ENCODE results near the gene ELMO2.

Gene ELMO2

GRCh38 chr20:46333161-46333991, 73.0 kb downstream of the ELMO2 start:
- no peak for DNase-seq (ENCODE audit: low read depth)

- DNase-seq (ENCODE audit: low read depth): no peak
These were observed 73.8 kb downstream of the ELMO2 start for GRCh38 chr20:46332373-46333160.

DNA sequence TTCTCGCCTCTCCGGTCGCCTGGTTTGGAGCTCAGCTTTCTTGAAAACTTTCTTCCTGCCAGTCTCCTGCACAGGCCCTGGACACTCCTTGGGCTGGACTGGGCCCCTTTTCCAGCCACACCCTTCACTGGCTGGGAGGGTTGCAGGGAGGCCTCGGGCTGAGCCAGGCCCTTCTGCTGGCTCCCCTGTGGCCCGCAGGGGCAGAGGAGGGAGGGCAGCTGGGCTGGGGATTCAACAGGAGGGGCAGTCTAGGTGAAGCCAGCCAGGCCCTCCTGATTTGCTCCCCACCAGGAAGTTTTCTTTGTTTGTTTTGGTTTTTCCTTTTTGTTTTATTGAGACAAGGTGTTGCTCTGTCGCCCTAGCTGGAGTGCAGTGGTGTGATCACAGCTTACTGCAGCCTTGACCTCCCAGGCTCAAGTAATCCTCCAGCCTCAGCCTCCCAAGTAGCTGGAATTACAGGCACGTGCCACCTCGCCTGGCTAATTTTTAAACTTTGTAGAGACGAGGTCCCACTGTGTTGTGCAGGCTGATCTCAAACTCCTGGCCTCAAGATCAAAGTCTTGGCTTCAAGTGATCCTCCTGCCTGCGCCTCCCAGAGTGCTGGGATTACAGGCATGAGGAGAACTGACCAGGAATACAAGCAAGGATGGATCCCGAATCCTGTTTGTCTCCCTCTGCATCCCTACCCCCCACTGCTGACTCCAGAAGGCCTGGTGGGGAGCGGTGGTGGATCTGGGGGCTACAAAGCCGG, 74.6 kb downstream of the ELMO2 start:
- DNase-seq (ENCODE audit: low read depth): no peak

GRCh38 chr20:46330831-46331371, 75.5 kb downstream of the ELMO2 start:
- DNase-seq (ENCODE audit: low read depth): no peak

DNA sequence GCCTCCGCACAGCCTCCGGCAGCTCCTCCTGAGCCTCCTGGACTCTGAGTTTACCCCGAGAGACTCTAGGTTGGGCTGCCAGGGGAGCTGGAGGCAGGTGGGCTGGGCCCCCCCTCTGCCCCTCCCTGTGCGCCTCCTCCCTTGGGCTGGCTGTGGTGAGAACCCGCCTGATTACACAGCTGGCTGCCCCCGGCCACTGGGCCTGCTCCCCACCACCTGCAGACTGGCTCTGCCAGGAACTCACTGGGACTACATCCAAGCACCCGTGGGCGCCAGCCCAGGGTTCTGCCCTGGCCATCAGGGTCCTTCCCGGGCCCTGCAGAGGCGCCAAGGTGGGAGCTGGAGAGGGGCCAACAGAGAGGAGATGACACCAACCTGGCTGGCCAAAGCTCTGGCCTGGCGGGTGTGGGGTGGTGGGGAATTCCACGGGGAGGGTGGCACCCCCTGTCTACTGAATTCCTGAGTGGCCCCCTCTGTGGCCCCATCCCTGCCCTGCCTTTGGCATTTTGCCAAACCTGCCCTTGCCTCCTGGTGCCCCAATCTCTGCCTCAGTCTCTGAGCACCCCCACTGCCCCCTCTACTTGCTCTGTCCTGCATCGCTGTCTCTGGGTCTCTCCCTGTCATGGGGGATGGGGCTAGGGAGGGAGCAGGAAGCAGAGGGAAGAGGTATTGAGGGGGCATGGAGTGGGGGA, 76.2 kb downstream of the ELMO2 start:
- no peak for DNase-seq (ENCODE audit: low read depth)

DNA sequence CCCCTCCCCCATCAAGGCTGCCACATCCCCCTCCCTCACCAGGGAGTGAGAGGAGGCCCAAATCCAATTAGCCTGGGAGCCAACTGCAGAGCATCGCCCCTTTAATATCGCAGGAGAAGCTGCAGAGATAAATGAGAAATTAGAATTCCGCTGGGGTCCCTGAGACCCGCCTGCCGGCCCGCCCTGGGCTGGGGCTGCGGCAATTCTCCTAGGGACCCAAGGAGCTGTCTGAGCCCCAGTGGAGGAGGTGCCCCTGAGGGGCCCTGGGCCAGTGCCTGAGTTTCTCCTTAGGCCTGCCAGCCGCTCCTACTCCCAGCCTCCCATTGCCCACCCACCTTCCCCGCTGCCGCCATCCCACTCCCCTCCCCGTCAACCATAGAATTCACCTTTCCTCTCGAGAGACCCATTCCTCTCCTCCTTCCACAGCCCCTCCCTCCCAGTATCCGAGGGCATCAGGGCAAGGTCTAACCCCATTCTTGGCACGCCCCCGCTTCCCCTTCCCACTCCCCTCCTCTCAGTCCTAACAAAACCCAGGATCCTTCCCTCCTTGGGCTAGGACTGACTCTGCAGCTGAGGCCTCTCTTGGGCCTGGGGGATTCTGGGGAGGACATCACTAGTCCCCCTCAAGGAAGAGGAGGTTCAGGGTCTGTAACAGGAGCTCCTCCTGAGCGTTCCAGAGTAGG, 78.1 kb downstream of the ELMO2 start:
- DNase-seq (ENCODE audit: low read depth): no peak

- DNase-seq (ENCODE audit: low read depth): no peak
These were observed 78.9 kb downstream of the ELMO2 start for GRCh38 chr20:46327557-46327956.

- no peak for DNase-seq (ENCODE audit: low read depth)
These were observed 80.6 kb downstream of the ELMO2 start for GRCh38 chr20:46325789-46326188.

DNA sequence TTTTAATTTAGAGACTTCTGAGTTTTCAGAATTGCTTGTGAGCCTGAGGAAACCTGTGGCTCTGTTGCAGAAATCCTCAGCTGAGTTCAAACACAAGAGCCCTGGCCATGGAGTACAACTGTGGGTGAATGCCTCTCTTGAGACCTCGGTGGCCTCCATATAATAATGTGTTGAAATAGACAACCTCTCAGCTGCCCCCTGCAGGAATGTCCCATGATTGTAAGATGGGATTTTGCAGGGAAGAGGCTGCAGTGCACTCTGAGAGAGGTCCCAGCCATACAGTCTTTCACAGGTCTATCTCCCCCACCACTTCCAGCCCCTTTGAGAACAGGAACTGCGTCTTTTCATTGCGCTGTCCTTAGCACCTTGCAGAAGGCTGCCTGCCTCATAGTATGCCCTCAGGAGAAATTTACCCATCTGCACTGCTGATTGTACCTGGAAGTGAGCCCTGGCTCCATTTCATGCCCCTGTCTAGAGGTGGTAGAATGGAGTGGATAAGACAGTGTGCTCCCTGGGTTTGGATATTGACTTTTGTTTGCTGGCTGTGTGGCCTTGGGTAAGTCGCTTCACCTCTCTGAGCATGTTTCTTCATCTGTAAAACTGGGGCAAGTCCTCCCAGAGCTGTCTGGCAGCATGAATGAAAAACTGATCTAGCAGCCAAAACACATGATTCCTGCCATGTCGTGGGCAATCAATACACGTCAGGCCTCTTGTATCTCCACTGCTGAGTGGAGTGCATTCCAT, 81.3 kb downstream of the ELMO2 start:
- DNase-seq (ENCODE audit: low read depth): peak; percentile 45

DNA sequence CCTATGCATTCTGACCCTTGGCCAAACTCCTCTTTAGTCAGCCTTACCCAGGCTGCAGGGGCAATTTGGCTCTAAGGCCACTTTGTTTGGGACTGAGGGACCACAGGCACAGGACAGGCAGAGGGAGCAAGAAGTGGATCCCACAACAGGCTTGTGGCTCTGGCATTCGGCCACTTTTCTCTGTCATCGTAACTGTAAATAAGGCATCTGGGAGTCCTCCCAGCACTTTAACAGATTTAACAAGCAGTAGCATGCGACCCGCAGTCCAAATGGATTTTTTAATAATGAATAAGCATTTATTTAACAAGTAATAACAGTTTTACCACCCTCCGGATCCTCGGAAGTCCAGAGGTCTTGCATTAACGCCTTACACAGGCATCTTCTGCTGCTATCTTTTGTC, 82.0 kb downstream of the ELMO2 start:
- no peak for DNase-seq (ENCODE audit: low read depth)

GRCh38 chr20:46323557-46323956, 82.9 kb downstream of the ELMO2 start:
- no peak for DNase-seq (ENCODE audit: low read depth)

GRCh38 chr20:46322641-46323040, 83.8 kb downstream of the ELMO2 start:
- no peak for DNase-seq (ENCODE audit: low read depth)

DNA sequence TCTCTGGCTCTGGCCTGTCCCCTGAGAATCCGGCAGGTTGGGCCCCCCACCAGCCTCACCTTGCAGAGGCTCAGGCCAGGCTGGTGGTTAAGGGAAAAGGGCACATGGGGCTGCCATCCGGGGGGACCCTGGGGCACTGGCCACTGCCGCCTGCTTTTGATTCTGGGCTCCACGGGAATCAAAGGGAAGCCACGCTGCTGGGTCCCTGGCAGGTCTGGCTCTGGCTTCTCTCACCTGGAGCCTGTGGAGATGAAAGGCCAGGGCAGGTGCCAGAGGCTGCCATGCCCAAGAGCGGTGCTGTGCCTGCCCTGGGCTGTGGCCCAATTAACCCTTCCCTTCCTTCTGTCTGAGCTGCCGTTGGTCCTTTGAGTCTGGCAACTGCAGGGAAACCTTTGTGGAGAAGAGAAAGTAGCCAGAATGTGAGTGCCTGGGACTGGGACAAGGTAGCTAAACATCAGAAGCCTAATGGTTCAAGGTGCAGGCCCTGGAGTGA, 88.7 kb downstream of the ELMO2 start:
- DNase-seq (ENCODE audit: low read depth): no peak

- DNase-seq (ENCODE audit: low read depth): no peak
These were observed 89.3 kb downstream of the ELMO2 start for GRCh38 chr20:46316984-46317684.

All from iris pigment epithelial cell (primary cell).